T follicular helper cell (primary cell): ENCODE results near the gene TMCC1.
"Not testable (repeated sequence)": the region's sequence is repeated elsewhere in the genome, so short reads cannot be mapped to it uniquely, and the experiment has no call there.

Experiments used
- DNase-seq: peaks from one replicate; pipeline ENCODE4 v3.0.0-alpha.2; 2020; ENCODE audit warnings: low read depth

The TMCC1 gene

GRCh38 chr3:129727707-129728106 is 165.8 kb downstream of the TMCC1 start:
- DNase-seq: no peak

GRCh38 chr3:129723558-129724324 is 169.8 kb downstream of the TMCC1 start:
- DNase-seq: no peak

- DNase-seq: no peak
Measured at GRCh38 chr3:129722527-129722926, 171.0 kb downstream of the TMCC1 start.

DNA sequence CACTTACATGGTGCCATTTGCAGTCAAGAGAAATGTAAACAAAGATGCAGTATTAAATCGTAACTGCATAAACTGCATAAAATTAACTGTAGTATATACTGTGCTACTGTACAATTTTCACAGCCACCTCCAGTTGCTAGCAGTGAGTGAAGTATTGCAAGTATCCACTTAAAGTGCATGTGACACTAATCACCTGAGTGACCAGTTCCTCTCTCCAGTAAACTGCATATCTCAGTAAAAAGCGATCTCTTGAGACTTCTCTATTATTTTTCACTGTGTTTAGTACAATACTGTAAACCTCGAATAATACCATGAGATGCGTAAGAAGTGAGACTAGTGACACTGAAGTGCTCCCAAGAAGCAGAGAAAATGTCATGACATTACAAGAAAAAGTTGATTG is 175.3 kb downstream of the TMCC1 start:
- no peak for DNase-seq

DNA sequence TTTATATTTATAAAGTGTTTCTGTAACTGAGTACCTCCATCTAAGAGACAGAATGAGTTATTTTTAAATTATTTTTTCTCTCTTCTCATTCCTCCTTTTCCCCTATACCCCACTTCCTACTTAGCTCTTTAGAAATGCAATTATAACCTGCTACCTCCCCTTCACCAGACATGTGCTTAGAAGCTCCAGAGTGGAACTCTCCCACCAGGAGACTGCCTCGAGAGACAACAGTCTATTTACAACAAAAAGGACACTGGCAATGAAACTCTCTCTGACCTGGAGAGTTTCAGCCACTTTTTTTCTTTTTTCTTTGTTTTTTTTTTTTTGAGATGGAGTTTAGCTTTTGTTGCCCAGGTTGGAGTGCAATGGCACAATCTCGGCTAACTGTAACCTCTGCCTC is 177.7 kb downstream of the TMCC1 start:
- no peak for DNase-seq

- DNase-seq: no peak
Measured at GRCh38 chr3:129708328-129708861, 185.1 kb downstream of the TMCC1 start.

DNA sequence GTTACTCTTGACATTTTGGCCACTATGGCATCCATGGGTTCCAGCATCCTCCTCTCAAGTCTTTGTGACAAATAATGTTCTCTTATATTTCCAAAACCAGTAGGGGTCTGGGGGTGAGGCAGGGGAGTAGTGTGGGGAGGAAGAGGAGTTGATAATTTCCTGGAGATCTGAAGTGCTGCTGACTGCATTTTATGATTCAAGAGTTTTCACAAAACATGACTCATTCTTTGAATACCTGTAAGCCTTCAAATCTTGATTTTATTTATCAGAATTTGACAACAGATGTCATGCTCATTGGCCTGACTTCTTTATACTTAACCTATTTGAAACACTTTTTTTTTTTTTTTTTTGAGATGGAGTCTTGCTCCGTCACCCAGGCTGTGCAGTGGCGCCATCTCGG is 188.2 kb downstream of the TMCC1 start:
- no peak for DNase-seq

DNA sequence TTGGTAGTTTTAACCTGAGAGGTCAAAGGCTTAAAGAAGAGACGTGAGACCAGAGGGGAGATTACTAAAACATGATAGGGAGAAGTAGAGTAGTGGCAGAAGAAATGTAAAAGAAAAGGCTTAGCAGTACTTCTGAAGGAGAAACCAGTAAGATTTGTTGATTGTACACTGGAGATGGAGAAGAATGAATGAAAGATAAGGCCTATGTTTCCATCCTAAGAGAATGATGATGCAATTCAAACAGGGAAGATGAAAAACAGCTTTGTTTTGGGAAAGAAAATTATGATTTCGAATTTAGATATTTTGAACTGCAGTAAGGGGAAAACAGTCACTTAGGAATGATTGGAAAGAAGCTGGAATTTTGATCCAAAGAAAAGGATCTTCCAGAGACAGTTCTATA is 189.6 kb downstream of the TMCC1 start:
- DNase-seq: no peak

GRCh38 chr3:129702934-129703712 is 190.4 kb downstream of the TMCC1 start:
- no peak for DNase-seq

DNA sequence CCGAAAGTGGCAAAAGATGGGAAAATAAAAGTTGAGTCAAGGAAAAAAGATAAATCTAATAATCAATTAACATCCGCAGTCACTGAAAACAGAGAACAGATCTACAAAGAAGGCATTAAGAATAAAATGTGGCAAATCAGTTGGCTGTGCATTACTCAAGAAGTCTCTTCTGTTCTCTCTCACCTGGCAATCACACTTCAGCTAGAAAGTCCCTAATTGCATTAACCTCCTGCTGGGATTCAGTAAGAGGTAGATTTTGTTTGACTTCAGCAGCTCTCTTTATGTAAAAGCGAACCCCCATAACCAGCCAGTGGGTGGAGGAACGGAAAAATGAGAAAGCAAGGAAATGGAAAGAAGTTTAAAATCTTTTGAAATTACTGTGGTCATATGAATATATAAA is 192.3 kb downstream of the TMCC1 start:
- DNase-seq: no peak

DNA sequence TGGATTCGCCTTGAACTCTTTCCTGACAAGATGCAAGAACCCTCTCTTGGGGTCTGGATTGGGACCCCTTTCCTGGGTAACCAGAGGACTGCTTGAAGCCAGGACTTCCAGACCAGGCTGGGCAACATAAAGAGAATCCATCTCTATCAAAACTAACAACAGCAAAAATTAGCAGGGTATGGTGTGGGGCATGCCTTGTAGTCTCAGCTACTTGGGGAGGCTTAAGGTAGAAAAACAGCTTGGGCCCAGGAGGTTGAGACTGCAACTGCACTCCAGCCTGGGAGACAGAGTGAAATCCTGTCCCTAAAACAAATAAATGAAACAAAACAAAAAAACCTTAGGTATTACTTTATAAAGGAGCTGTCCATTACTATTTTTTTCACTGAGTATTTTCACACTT is 193.9 kb downstream of the TMCC1 start:
- no peak for DNase-seq

DNA sequence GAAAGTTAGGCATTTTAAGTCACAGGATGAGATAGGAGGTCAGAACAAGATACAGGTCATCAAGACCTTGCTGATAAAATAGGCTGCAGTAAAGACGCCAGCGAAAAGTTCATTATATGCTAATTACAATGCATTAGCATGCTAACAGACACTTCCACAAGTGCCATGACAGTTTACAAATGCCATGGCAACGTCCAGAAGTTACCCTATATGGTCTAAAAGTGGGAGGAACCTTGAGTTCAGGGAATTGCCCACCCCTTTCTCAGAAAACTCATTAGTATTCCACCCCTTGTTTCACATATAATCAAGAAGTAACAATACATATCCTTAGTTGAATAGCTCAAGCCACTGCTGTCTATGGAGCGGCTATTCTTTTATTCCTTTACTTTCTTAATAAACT is 194.3 kb downstream of the TMCC1 start:
- no peak for DNase-seq

DNA sequence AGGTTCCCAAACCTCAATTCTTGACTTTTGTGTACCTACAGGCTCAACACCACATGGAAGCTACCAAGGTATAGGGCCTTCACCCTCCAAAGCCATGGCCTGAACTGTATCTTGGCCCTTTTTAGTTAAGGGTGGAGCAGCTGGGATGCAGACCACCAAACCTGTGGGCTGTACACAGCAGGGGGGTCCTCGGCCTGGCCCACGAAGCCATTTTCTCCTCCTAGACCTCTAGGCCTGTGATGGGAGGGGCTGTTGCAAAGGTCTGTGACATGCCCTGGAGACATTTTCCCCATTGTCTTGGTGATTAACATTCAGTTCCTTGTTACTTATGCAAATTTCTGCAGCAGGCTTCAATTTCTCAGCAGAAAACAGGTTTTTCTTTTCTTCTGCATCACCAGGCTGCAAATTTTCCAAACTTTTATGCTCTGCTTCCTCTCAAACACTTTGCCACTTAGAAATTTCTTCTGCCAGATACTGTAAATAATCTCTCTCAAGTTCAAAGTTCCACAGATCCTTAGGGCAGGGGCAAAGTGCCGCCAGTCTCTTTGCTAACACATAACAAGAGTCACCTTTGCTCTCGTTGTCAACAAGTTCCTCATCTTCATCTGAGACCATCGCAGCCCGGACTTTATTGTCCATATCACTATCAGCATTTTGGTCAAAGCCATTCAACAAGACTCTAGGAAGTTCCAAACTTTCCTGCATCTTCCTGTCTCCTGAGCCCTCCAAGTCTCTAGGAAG is 196.1 kb downstream of the TMCC1 start:
- no peak for DNase-seq

DNA sequence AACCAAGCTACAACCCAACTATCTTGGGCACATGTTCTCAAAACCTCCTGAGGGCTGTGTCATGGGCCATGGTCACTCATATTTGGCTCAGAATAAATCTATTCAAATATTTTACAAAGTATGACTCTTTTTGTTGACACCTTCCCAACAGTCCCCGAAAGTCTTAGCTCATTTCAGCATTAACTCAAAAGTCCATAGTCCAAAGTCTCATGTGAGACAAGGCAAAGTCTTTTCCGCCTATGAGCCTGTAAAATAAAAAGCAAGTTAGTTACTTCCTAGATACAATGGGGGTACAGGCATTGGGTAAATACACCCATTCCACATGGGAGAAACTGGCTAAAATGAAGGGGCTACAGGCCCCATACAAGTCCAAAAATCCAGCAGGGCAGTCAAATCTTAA is 197.1 kb downstream of the TMCC1 start:
- not testable (repeated sequence) for DNase-seq

- no peak for DNase-seq
Measured at GRCh38 chr3:129695230-129695629, 198.3 kb downstream of the TMCC1 start.

DNA sequence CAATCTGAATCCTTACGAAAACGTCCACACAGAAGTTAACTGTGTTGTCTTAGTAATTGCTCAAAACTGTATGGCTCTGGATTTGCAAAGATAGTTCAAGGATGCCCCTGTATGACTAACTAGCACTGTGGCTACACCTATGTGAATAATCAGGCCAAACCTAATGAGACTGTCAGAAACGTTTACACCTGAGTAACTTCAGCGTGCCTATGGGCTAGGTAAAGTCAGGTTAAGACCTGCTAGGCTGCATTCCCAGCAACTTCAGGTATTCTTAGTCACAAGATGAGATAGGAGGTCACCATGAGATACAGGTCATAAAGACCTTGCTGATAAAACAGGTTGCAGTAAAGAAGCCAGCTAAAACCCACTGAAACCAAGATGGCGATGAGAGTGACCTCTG is 199.3 kb downstream of the TMCC1 start:
- DNase-seq: no peak

- DNase-seq: no peak
Measured at GRCh38 chr3:129692743-129693142, 200.8 kb downstream of the TMCC1 start.

DNA sequence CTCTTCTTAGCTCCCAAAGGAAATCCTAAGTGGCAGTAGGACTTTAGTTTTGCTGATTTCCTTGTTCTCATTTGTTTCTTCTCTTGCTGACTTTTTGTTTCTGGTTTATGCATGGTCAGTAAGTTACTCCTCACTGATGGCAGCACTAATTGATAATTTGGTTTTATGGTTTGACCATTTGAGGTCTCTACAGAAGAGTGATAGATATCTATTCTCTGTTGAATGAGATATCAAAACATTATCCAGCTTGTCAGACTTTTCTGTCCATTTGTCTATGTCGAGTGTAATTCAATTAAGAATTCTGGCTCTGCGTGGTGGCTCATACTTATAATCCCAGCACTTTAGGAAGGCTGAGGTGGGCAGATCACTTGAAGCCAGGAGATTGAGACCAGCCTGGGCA is 202.5 kb downstream of the TMCC1 start:
- DNase-seq: no peak

DNA sequence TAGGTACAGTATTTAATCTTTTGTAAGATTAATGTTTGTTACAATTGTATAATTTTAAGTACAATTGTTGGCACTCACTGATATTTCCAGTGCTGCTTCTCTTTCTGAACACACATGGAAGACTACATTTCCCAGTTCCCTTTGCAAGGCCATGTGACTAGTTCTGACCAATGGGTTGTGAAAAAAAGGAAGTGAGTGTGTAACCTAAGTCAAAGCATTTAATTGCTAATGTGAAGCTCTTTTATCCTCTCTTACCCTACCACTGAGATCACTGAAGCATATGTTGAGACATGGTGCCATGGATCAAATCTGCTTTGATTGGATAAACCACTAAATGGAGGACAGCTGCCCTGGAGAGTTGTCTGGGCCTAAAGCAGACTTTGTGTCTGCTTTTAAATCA is 203.1 kb downstream of the TMCC1 start:
- DNase-seq: peak; percentile 30

GRCh38 chr3:129689036-129689435 is 204.5 kb downstream of the TMCC1 start:
- no peak for DNase-seq

DNA sequence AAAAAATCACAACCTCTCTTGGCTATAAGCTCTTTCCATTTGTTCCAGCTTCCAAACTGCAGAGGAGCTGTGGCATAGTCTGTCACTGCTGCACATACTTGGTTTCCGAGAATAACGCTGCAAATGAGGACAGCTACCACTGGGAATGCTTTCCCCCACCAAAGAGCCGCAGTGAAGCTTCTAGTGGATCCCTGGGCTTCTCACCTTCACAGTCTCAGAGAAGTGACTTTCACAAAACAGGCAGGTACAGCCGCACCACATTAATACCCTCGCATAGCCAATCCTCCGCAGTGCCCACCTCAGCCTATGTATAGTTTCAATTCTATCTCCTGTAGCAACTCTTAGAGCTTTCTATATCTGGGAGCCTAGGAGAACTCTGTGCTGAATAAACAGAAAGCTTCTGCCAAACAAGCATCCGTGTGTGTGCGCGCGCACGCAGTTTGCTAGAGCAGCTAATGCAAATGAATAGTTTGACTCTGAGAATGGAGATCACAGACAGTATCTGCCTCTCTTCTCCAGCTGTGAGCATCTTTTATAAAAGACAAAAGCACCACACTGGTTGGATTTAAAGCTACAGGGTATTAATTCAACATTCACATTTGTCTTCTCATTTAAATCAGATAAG is 205.1 kb downstream of the TMCC1 start:
- DNase-seq: no peak

DNA sequence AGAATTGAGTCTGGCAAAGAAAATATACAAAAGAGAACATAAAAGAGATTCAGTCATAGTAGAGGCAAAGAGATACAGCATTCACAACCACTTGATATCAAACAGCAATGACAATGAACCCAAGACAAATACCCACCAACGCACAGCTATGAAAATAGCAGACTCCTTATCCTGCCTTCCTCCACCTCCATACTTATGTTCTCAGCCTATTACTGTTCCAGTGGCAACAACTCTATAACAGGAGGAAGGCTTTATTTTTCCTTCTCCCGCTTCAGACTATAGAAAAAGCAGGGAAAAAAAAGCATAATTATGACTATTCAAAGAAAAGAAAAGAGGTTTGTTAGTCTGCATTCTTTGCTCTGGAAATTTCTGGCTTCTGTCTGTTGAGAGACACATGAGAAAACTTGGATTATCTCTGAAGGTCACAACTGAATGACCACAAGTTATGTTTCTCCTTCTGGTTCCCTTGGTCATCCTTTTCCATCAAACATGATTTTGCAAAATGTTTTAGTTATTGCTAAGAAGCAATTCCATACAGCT is 205.9 kb downstream of the TMCC1 start:
- DNase-seq: no peak
